Thoracic aorta (tissue), 2 donors: Measurements from ENCODE around the gene PNPLA6. TPM values are rescaled to one million over a fixed set of nuclear protein-coding genes. Genes with fewer than 3 reads are reported as not detected.

Experiments used
- ATAC-seq: fragments of 150-250 bp; one replicate; pipeline ENCODE4 v1.8.0; 2017; ENCODE audit warnings: low read depth; ENCODE audit not compliant: insufficient number of reproducible peaks, low FRiP score
- DNase-seq: peaks from one replicate; pipeline ENCODE4 v3.0.0-alpha.2; 2020; ENCODE audit warnings: low spot score
- H3K27ac ChIP-seq, 2 donors: fragments of 200-600 bp; sonication (generic); 1 replicate in 1 of 2; 2 replicates in 1 of 2; pipeline ENCODE4 v1.5.1; 2016; ENCODE audit warnings: mild to moderate bottlenecking in 2 of 2, moderate library complexity in 2 of 2
- H3K27me3 ChIP-seq: fragments of 200-600 bp; sonication (generic); replicated peaks from 2 replicates; pipeline ENCODE4 v1.6.0; 2016; ENCODE audit warnings: mild to moderate bottlenecking; ENCODE audit not compliant: insufficient read depth
- H3K36me3 ChIP-seq: fragments of 200-600 bp; sonication (generic); one replicate; pipeline ENCODE4 v1.5.1; 2016
- H3K4me1 ChIP-seq, 2 donors: fragments of 200-600 bp; sonication (generic); 1 replicate in 1 of 2; 2 replicates in 1 of 2; pipeline versions ENCODE4 v1.5.1 to v1.6.0; 2016; ENCODE audit warnings: low read depth in 2 of 2, mild to moderate bottlenecking in 1 of 2; ENCODE audit not compliant: control insufficient read depth in 1 of 2
- H3K4me3 ChIP-seq: fragments of 200-600 bp; sonication (generic); 2 replicates; pipeline ENCODE4 v1.5.1; 2016; ENCODE audit warnings: mild to moderate bottlenecking
- H3K9me3 ChIP-seq: fragments of 200-600 bp; sonication (generic); 2 replicates; pipeline ENCODE4 v1.5.1; 2016
- CTCF ChIP-seq: fragments of 200-600 bp; sonication (generic); IDR thresholded peaks from one replicate; pipeline ENCODE4 v1.5.1; 2019; ENCODE audit warnings: antibody characterized with exemption
- total RNA-seq, 2 donors: library from RNA; depleted of rRNA; stranded (reverse); fragments of >200 nt; gene quantifications; one replicate each; pipeline versions ENCODE4 v1.1.0 to v1.2.3, GENCODE V29; 2016

PNPLA6 gene
- total RNA-seq, 2 donors from 2014 or later: 128 to 143 TPM

DNA sequence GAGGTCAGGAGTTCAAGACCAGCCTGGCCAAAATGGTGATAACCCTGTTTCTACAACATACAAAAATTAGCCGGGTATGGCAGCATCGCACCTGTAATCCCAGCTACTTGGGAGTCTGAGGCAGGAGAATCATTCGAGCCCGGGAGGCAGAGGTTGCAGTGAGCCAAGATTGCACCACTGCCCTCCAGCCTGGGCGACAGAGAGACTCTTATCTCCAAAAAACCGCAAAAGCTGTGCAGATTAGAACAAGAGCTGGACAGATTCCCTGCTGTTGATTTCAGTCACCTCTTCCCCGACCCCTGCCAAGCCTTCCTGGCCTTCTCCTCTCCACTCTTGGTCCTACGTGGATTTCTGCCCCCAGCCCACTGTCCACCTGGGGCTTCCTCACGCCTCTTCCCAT, 68.4 kb downstream of the PNPLA6 start:
- TF ChIP-seq CTCF: no peak
- H3K27me3 ChIP-seq: no peaks in the 10 kb centered on the region

GRCh38 chr19:7605490-7606222, 70.1 kb downstream of the PNPLA6 start:
- no peak for DNase-seq
- ATAC-seq: no peak
- H3K36me3 ChIP-seq: no peaks in the 10 kb centered on the region
- no peaks in the 10 kb centered on the region for H3K4me1 ChIP-seq
- no peaks in the 10 kb centered on the region for H3K27me3 ChIP-seq
- H3K4me3 ChIP-seq: no peak overlapping the region
- no peaks in the 10 kb centered on the region for H3K9me3 ChIP-seq
- no peak for TF ChIP-seq CTCF
- H3K27ac ChIP-seq: no peak overlapping the region

More for the DNA sequence above, 68.4 kb downstream of the PNPLA6 start:
- Histone ChIP-seq H3K36me3 (no peaks in the 10 kb centered on the region), H3K4me1 (no peaks in the 10 kb centered on the region), H3K4me3 (no peak overlapping the region), H3K27ac (no peak overlapping the region), H3K9me3 (no peaks in the 10 kb centered on the region)
- ATAC-seq: no peak
- DNase-seq: no peak

DNA sequence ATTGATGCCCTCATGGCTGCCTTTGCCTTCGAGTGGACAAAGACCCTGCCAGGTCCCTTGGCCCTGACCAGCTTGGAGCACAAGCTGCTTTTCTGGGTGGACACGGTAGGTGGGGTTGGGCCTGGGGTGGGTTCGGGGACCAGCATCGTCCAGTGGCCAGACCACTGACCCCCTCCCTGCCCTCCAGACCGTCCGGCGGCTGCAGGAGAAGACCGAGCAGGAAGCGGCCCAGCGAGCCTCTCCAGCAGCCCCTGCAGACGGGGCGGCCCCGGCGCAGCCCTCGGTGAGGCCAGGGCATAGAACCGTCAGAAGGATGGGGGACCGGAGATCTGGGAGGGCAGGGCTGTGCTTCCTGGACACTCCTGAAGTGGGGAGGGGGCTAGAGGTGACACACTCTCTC, 70.8 kb downstream of the PNPLA6 start:
- Histone ChIP-seq H3K27me3 (no peaks in the 10 kb centered on the region), H3K36me3 (no peaks in the 10 kb centered on the region), H3K4me3 (no peak overlapping the region), H3K27ac (no peak overlapping the region), H3K9me3 (no peaks in the 10 kb centered on the region), H3K4me1 (no peaks in the 10 kb centered on the region)
- no peak for TF ChIP-seq CTCF
- DNase-seq (no peak), ATAC-seq (no peak)

DNA sequence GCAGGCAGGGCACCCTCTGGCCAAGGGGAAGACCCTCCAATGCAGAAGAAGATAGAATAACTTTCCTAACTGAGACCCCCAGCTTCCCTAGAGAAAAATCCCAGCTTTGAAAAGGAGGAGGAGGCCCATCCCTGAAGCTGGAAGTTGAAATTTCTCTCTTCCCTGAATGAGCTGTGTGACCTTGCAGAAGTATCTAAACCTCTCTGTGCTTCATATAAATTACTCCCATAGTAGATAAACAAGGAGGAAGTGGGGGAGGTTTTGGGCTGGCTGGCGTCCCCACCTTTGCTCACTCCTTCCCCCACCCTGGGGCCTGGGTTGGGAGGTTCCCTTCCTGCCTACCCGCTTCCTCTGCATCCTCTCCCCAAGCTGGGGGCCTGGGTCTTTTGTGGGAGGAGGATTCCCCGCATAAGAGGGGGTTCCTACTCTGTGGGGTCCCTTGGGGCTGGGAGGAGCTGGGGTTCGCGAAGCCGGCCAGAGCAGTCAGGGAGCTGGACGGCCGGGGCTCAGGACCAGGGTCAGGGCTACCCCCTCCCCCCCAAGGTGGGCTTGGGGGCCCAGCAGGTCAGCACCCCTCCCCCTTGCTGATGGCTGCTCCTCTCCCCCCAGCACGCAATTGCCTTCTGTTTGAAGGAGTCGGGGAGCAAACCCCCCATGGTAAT, 71.8 kb downstream of the PNPLA6 start:
- no peaks in the 10 kb centered on the region for H3K9me3 ChIP-seq
- TF ChIP-seq CTCF: no peak
- DNase-seq: no peak
- no peak overlapping the region for H3K4me3 ChIP-seq
- no peak overlapping the region for H3K27ac ChIP-seq
- no peak for ATAC-seq
- no peaks in the 10 kb centered on the region for H3K4me1 ChIP-seq
- H3K36me3 ChIP-seq: no peaks in the 10 kb centered on the region
- no peaks in the 10 kb centered on the region for H3K27me3 ChIP-seq

DNA sequence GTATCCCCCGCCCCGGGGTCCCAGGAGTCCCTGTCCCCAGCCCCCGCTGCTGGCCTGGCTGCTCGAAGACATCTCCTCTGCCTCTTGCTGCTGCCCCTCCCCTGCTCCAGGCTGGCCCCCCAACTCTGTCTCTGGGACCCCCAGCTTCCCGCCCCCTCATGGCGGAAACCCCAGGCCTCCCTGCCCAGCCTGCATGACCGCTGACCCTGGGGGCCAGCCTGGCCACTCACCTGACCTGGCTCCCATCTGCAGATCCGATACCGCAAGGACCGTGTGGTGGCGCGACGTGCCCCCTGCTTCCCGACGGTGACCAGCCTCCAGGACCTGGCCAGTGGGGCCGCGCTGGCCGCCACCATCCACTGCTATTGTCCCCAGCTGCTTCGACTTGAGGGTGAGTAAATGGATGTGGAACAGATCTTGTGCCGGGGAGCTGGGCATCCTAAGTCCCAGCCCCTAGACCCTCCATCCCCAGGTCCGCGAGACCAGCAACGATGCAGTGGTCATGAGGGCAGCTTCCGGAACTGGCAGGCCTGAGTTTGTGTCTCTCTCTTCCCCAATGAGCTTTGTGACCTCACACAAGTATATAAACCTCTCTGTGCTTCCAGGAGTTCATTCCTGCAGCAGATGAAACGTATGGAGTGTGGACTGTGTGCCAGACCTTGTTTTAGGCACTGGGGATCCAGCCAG, 72.5 kb downstream of the PNPLA6 start:
- Histone ChIP-seq H3K27me3 (no peaks in the 10 kb centered on the region), H3K4me3 (no peak overlapping the region), H3K27ac (no peak overlapping the region), H3K9me3 (no peaks in the 10 kb centered on the region), H3K36me3 (no peaks in the 10 kb centered on the region), H3K4me1 (no peaks in the 10 kb centered on the region)
- ATAC-seq (no peak), DNase-seq (no peak)
- no peak for TF ChIP-seq CTCF
